PC-3 (cell line): ENCODE results near the gene SRCAP. TPM values are rescaled to one million over a fixed set of nuclear protein-coding genes. Genes with fewer than 3 reads are reported as not detected.

ENCODE experiments used
- ATAC-seq: fragments of 200-7000 bp; cut with Tn5 transposase; 2 replicates; pipeline ENCODE4 v1.9.1; 2020; ENCODE audit warnings: mild to moderate bottlenecking, moderate library complexity
- BruUV-seq: library from RNA; stranded (reverse); fragments of 400-500 nt; replicated peaks from 2 replicates; lab custom pipeline; 2021; lab: Mats Ljungman, UMichigan
- CTCF ChIA-PET: fragments of 300-600 bp; sonication (Branson Sonifier 250); formaldehyde crosslinking; loops from one replicate; lab custom pipeline; 2022; ENCODE audit warnings: antibody characterized with exemption; lab: Charles Lee
- POLR2A ChIA-PET: fragments of 300-600 bp; sonication (Branson Sonifier 250); formaldehyde crosslinking; loops from one replicate; lab custom pipeline; 2022; ENCODE audit warnings: antibody characterized with exemption; ENCODE audit not compliant: unreplicated experiment; lab: Charles Lee
- DNase-seq: peaks from one replicate; pipeline ENCODE4 v3.0.0-alpha.2; 2015
- H2AFZ ChIP-seq: fragments of 300-600 bp; sonication (generic); 2 replicates; pipeline ENCODE4 v1.6.0; 2016; ENCODE audit warnings: antibody characterized with exemption, low read length
- H3F3A ChIP-seq: fragments of 300-600 bp; sonication (generic); one replicate; pipeline ENCODE4 v1.6.0; 2017; ENCODE audit warnings: antibody characterized with exemption, low read length, control low read depth, mild to moderate bottlenecking; ENCODE audit not compliant: unreplicated experiment
- H3K27ac ChIP-seq: fragments of 300-600 bp; sonication (generic); 2 replicates; pipeline ENCODE4 v1.5.1; 2016; ENCODE audit warnings: mild to moderate bottlenecking, low read length
- H3K27me3 ChIP-seq: fragments of 300-600 bp; sonication (generic); 2 replicates; pipeline ENCODE4 v1.6.1; 2016; ENCODE audit warnings: low read length, mixed read lengths
- H3K36me3 ChIP-seq: fragments of 300-600 bp; sonication (generic); 2 replicates; pipeline ENCODE4 v1.6.1; 2016; ENCODE audit warnings: low read depth, mixed run types, low read length, mixed read lengths
- H3K4me1 ChIP-seq: fragments of 300-600 bp; sonication (generic); 2 replicates; pipeline ENCODE4 v1.5.1; 2016; ENCODE audit warnings: low read length; ENCODE audit not compliant: insufficient read depth
- H3K4me2 ChIP-seq: fragments of 300-600 bp; sonication (generic); 2 replicates; pipeline ENCODE4 v1.6.0; 2016; ENCODE audit warnings: low read length
- H3K4me3 ChIP-seq: fragments of 300-600 bp; sonication (generic); 2 replicates; pipeline ENCODE4 v1.5.1; 2016; ENCODE audit warnings: mild to moderate bottlenecking, low read length, mixed read lengths
- H3K79me2 ChIP-seq: fragments of 300-600 bp; sonication (generic); 2 replicates; pipeline ENCODE4 v1.6.1; 2017; ENCODE audit warnings: low read length, mixed read lengths
- H3K9ac ChIP-seq: fragments of 300-600 bp; sonication (generic); 2 replicates; pipeline ENCODE4 v1.6.0; 2016; ENCODE audit warnings: mild to moderate bottlenecking, low read length
- H3K9me2 ChIP-seq: fragments of 300-600 bp; sonication (generic); replicated peaks from 2 replicates; pipeline ENCODE4 v1.6.1; 2016; ENCODE audit warnings: mixed run types, low read length, mixed read lengths
- H3K9me3 ChIP-seq: fragments of 300-600 bp; sonication (generic); 2 replicates; pipeline ENCODE4 v1.6.1; 2016; ENCODE audit warnings: low read length, mixed read lengths
- H4K20me1 ChIP-seq: fragments of 300-600 bp; sonication (generic); 2 replicates; pipeline ENCODE4 v1.6.1; 2016; ENCODE audit warnings: low read length, mixed read lengths
- CTCF ChIP-seq: fragments of 300-600 bp; sonication (generic); conservative IDR thresholded peaks from 2 replicates; pipeline ENCODE4 v1.5.1; 2017; ENCODE audit warnings: antibody characterized with exemption, low read depth, mild to moderate bottlenecking, low read length
- EZH2 ChIP-seq: fragments of 300-600 bp; sonication (generic); IDR thresholded peaks from one replicate; pipeline ENCODE4 v1.6.1; 2017; ENCODE audit warnings: antibody characterized with exemption, mild to moderate bottlenecking, low read length; ENCODE audit not compliant: unreplicated experiment
- EZH2phosphoT487 ChIP-seq: fragments of 300-600 bp; sonication (generic); IDR thresholded peaks from 2 replicates; pipeline ENCODE4 v1.6.1; 2018; ENCODE audit warnings: mild to moderate bottlenecking, antibody characterized with exemption, low read length, borderline replicate concordance
- intact Hi-C: fragments of 100-400 bp; cut with micrococcal nuclease; formaldehyde crosslinking; loops from 2 replicates; pipeline ENCODE4 v1.9.0; 2023
- total RNA-seq: library from RNA; depleted of rRNA; stranded (reverse); fragments of >200 nt; gene quantifications from 2 replicates; pipeline ENCODE4 v1.2.3, GENCODE V29; 2014; rRNA removed

Gene SRCAP
- total RNA-seq, 1 experiment from 2014 or later = 19.0 TPM

- intact Hi-C loops = loop anchor here (1.0 kb wide), 1 partner anchor 18 kb away; no protein-coding TSS in a partner anchor
- Histone ChIP-seq H3F3A (no peaks in the 10 kb centered on the region), H3K9me3 (no peaks in the 10 kb centered on the region), H3K36me3 (no peaks in the 10 kb centered on the region), H3K9me2 (no peaks in the 10 kb centered on the region), H3K4me2 (peak overlapping the region; percentile 92), H3K4me1 (peaks cover 4% of the 10 kb centered on the region; the same call in 1 of the 2 replicates), H2AFZ (peak overlapping the region; percentile 97), H3K27ac (no peak overlapping the region), H3K27me3 (no peaks in the 10 kb centered on the region), H4K20me1 (no peaks in the 10 kb centered on the region), H3K79me2 (peaks cover 21% of the 10 kb centered on the region), H3K4me3 (peak overlapping the region; percentile 88), H3K9ac (peak overlapping the region; percentile 81)
- no TSS peak for BruUV-seq
- no peak for DNase-seq
- ChIA-PET POLR2A (interaction anchor here (0.5 kb wide), 1 partner anchor 206 kb away, joined by 9 read pairs; no protein-coding TSS in a partner anchor), CTCF (interaction anchor here (1.2 kb wide), 1 partner anchor 18 kb away, joined by 4 read pairs; no protein-coding TSS in a partner anchor)
- TF ChIP-seq EZH2phosphoT487 (no peak), EZH2 (no peak), CTCF (no peak)
- ATAC-seq = no peak
Measured at GRCh38 chr16:30787613-30788378, 88.8 kb downstream of the SRCAP start.

Other genes with a start within 250 kb of the SRCAP start
- not detected in 2 replicates for gene ITGAL, start 226.4 kb upstream of the SRCAP start, total RNA-seq
- 31.2 and 46.7 TPM in 2 replicates for gene ZNF768, start 172.6 kb upstream of the SRCAP start, total RNA-seq
- gene ZNF747, start 164.3 kb upstream of the SRCAP start, total RNA-seq = 7.9 and 8.9 TPM in 2 replicates
- 8.1 and 12.8 TPM in 2 replicates for gene ZNF764, start 140.8 kb upstream of the SRCAP start, total RNA-seq
- 5.5 and 14.3 TPM in 2 replicates for gene ZNF688, start 127.5 kb upstream of the SRCAP start, total RNA-seq
- gene ZNF785, start 113.5 kb upstream of the SRCAP start, total RNA-seq = 4.9 and 5.0 TPM in 2 replicates
- gene ZNF689, start 88.8 kb upstream of the SRCAP start, total RNA-seq = 6.0 and 6.9 TPM in 2 replicates
- gene PRR14, start 48.2 kb upstream of the SRCAP start, total RNA-seq = 9.6 and 14.5 TPM in 2 replicates
- 22.2 and 35.0 TPM in 2 replicates for gene FBRS, start 40.7 kb upstream of the SRCAP start, total RNA-seq
- gene PHKG2, start 49.3 kb downstream of the SRCAP start, total RNA-seq = 28.6 and 30.9 TPM in 2 replicates
- 8.6 and 9.6 TPM in 2 replicates for gene CFAP119, start 62.9 kb downstream of the SRCAP start, total RNA-seq
- 64.1 and 80.2 TPM in 2 replicates for gene RNF40, start 63.2 kb downstream of the SRCAP start, total RNA-seq
- gene ZNF629, start 88.0 kb downstream of the SRCAP start, total RNA-seq = 7.8 and 8.4 TPM in 2 replicates
- 75.6 and 97.3 TPM in 2 replicates for gene BCL7C, start 194.9 kb downstream of the SRCAP start, total RNA-seq
- gene CTF1, start 197.4 kb downstream of the SRCAP start, total RNA-seq = 0.29 and 0.98 TPM in 2 replicates
- gene FBXL19, start 224.4 kb downstream of the SRCAP start, total RNA-seq = 36.2 and 48.5 TPM in 2 replicates
- 3.6 and 5.7 TPM in 2 replicates for gene ORAI3, start 249.9 kb downstream of the SRCAP start, total RNA-seq